Ovary (tissue), 9 donors: Measurements from ENCODE around the gene BAIAP2L1. TPM values are rescaled to one million over a fixed set of nuclear protein-coding genes. Genes with fewer than 3 reads are reported as not detected.
A peak's percentile ranks its signal among the peaks of the same experiment; 100 is the strongest.

ENCODE experiments used
- DNase-seq, 5 donors: peaks; one replicate each; pipeline ENCODE4 v3.0.0-alpha.2; 2019 to 2020
- H3K27ac ChIP-seq, 2 donors: fragments of 200-600 bp; one replicate each; pipeline versions ENCODE4 v1.5.1 to v1.8.0; 2019 to 2022
- H3K27me3 ChIP-seq: fragments of 200-600 bp; one replicate; pipeline ENCODE4 v1.8.0; 2022
- H3K36me3 ChIP-seq: fragments of 200-600 bp; sonication (generic); one replicate; pipeline ENCODE4 v1.5.1; 2019
- H3K4me1 ChIP-seq: one replicate; pipeline ENCODE4 v1.8.1; 2013; ENCODE audit warnings: mild to moderate bottlenecking, moderate library complexity; ENCODE audit not compliant: insufficient read depth
- H3K4me3 ChIP-seq: fragments of 200-600 bp; sonication (generic); one replicate; pipeline ENCODE4 v1.5.1; 2017
- H3K9me3 ChIP-seq, 2 donors: fragments of 200-600 bp in 1 of 2; sonication (generic) in 1 of 2; one replicate each; pipeline versions ENCODE4 v1.5.1 to v1.8.1; 2013 to 2019; ENCODE audit warnings: mild to moderate bottlenecking in 1 of 2, moderate library complexity in 1 of 2
- CTCF ChIP-seq, 3 donors: fragments of 450-650 bp in 2 of 3; fragments of 200-600 bp in 1 of 3; IDR thresholded peaks; one replicate each; pipeline versions ENCODE4 v1.5.1 to v1.8.0; 2016 to 2022; ENCODE audit warnings: antibody characterized with exemption in 3 of 3, mild to moderate bottlenecking in 1 of 3
- EP300 ChIP-seq: sonication (generic); formaldehyde crosslinking; IDR thresholded peaks from one replicate; pipeline ENCODE4 v1.6.1; 2017; ENCODE audit warnings: antibody characterized with exemption
- POLR2A ChIP-seq: fragments of 450-650 bp; IDR thresholded peaks from one replicate; pipeline ENCODE4 v1.6.1; 2017; ENCODE audit warnings: antibody characterized with exemption, mild to moderate bottlenecking, moderate library complexity
- WGBS, 3 donors: extraction: QIAGEN DNeasy Blood & Tissue Kit in 1 of 3; methylation state at CpG; one replicate each; pipeline versions ENCODE4 v1.1.5 to v1.1.7; 2013 to 2017; 5-methylcytosine and 5-hydroxymethylcytosine counted together
- intact Hi-C, 4 donors: fragments of 100-400 bp; cut with DNase I; formaldehyde crosslinking; loops; one replicate each; pipeline versions ENCODE4 v1.11.0 to v1.15.1; 2022 to 2023
- polyA plus RNA-seq, 2 donors: library from polyadenylated mRNA; stranded (reverse); fragments of 200-250 nt in 1 of 2; fragments of 350-450 nt in 1 of 2; fragmentation: Illumina TruSeq in 1 of 2; extraction: RNeasy Lipid Tissue Mini Kit (QIAGEN cat#74804) in 1 of 2; gene quantifications; one replicate each; pipeline ENCODE4 v1.2.3, GENCODE V29; 2013 to 2014
- total RNA-seq, 7 donors: library from RNA; depleted of rRNA in 2 of 7; stranded (reverse); fragments of >200 nt in 2 of 7; fragmentation: NEBNext Ultra II Directional in 3 of 7; extraction: Animal tissue kit (Norgen Biotek cat#: 25700) in 3 of 7; gene quantifications; one replicate each; pipeline versions ENCODE4 v1.1.0 to v1.2.4, GENCODE V29; 2016 to 2023
- donor health status: DM: no; HTN: no; CAD: no; lungs with moderate emphysema.
- donor health status: DM: no; HTN: no; CAD: no.
- donor health status: Bipolar disorder and iron deficiency.
- donor health status: DM: yes; HTN: yes; CAD: no.
- donor health status: DM: no; HTN: no; CAD: no.
- donor health status: DM: yes; HTN: yes; CAD: no.

Gene BAIAP2L1
- total and polyA plus RNA-seq, 9 donors = 0.73 to 7.9 (median 1.9) TPM

DNA sequence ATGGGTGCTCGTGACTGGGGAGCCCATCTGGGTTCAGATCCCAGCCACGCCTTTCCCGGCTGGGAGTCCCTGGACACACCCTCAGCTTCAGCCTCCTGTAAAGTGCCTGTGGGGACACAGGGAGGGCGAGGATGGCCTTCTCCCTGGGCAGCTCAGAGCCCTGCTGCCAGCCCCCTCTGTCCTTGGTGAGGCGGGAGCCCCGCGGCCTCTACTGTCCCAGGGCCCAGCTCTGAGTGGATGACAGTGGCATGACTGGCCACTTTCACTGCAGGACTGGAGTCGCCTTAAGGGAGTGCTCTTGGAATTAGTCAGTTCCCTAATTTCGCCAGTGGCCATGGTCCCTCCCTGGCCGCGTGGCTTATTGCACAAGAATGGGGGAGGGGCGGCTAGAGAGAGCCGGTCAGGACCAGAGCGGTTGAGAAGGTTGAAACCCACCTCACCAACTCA, 114.8 kb downstream of the BAIAP2L1 start:
- WGBS, 3 donors = 57 to 73% (median 71%) methylated on average over 14 of the region's 14 CpGs
- Histone ChIP-seq H3K36me3 (no peaks in the 10 kb centered on the region), H3K4me3 (no peak overlapping the region), H3K9me3 (no peaks in the 10 kb centered on the region), H3K4me1 (peaks cover 38% of the 10 kb centered on the region), H3K27me3 (no peaks in the 10 kb centered on the region), H3K27ac (no peak overlapping the region)
- DNase-seq = peak; percentile 43 to 75 (median 55)
- TF ChIP-seq CTCF (IDR thresholded peaks at IDR 0.05) (no peak), POLR2A (no peak), EP300 (no peak)
- intact Hi-C loops = no loop called here

- WGBS, 3 donors = 76 to 80% (median 78%) methylated on average over 20 to 21 of the region's 21 CpGs
- no peak for DNase-seq
These were observed 115.5 kb downstream of the BAIAP2L1 start for GRCh38 chr7:98285157-98286092.

DNA sequence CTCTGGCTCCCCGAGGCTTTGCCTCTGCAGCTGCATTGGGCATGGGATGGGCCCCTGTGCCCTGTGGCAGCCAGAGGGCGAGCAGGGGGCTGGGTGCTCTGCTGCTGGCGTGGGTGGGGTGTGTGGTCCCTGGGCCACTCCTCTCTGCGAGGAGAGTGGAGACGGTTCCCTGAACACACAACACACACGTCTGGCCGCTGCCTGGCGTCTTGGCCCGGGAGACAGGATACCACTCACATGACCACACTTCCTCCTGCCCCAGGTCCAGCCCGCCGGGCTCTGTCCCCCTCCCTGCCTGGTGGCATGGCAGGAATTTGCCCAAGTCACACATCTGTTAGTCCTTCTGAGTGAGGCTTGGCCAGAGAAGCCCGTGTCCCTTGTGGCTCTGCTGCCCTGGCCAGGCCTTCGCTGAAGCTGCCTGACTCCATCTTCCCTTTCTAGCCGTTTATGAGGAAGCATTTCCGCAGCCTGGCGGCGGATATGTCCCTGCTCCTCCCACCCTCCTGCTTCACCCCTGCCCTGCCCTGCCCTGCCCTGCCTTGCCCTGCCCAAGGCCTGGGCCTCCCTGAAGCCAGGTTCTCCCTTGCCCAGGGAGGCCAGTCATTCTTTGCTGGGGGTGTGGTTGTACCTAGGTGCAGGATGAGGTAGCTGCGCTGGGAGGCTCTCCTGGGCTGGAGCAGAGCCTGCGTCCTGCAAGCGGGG, 116.4 kb downstream of the BAIAP2L1 start:
- TF ChIP-seq EP300 = no peak
- intact Hi-C loops = no loop called here
- H3K4me3 ChIP-seq = peak overlapping the region; percentile 98
- H3K27me3 ChIP-seq = no peaks in the 10 kb centered on the region
- peak overlapping the region; percentile 20 to 64 for H3K27ac ChIP-seq
- H3K4me1 ChIP-seq = peaks cover 38% of the 10 kb centered on the region
- DNase-seq = peak; percentile 34 to 52 (median 42)
- H3K9me3 ChIP-seq = no peaks in the 10 kb centered on the region
- H3K36me3 ChIP-seq = no peaks in the 10 kb centered on the region
- WGBS, 3 donors = 28 to 33% (median 31%) methylated on average over 20 of the region's 20 CpGs

More at GRCh38 chr7:98285157-98286092, 115.5 kb downstream of the BAIAP2L1 start:
- intact Hi-C loops = no loop called here
- no peak for TF ChIP-seq CTCF (IDR thresholded peaks at IDR 0.05)
- TF ChIP-seq POLR2A = no peak
- TF ChIP-seq EP300 = no peak
- no peaks in the 10 kb centered on the region for H3K9me3 ChIP-seq
- H3K4me1 ChIP-seq = peaks cover 38% of the 10 kb centered on the region
- H3K27ac ChIP-seq = peak overlapping the region; percentile 20 to 64
- no peak overlapping the region for H3K4me3 ChIP-seq
- H3K36me3 ChIP-seq = no peaks in the 10 kb centered on the region
- no peaks in the 10 kb centered on the region for H3K27me3 ChIP-seq

DNA sequence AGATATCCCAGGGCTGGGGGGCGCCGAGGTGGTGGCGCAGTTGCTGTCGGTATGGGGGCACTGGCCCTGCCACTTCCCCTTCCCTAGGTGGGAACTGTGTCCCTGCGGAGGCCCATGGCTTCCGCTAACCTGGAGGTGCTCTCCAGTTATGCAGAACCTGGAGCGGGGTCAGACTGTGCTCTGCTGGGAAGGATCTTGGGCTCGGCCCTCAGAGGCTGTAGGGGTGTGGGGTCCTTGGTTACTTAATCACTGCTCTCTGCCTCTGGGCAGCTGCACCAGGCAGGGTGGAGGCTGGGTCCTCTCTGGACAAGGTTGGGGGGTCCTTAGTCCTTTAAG, 117.0 kb downstream of the BAIAP2L1 start:
- Histone ChIP-seq H3K9me3 (no peaks in the 10 kb centered on the region), H3K4me3 (peak overlapping the region; percentile 98), H3K27ac (peak overlapping the region in 1 of 2 donors; percentile 64), H3K4me1 (peaks cover 38% of the 10 kb centered on the region), H3K36me3 (no peaks in the 10 kb centered on the region), H3K27me3 (no peaks in the 10 kb centered on the region)
- intact Hi-C loops = no loop called here
- DNase-seq = no peak
- 64 to 72% (median 69%) methylated on average over 6 to 8 of the region's 8 CpGs for WGBS, 3 donors
- TF ChIP-seq CTCF (IDR thresholded peaks at IDR 0.05) = no peak
- no peak for TF ChIP-seq POLR2A
- TF ChIP-seq EP300 = no peak
